Osteocyte (in vitro differentiated cells): Measurements from ENCODE around the gene ABCC11. TPM values are rescaled to one million over a fixed set of nuclear protein-coding genes. Genes with fewer than 3 reads are reported as not detected.

Source experiments
- DNase-seq: peaks from one replicate; pipeline ENCODE4 v3.0.0; 2021; ENCODE audit warnings: mixed read lengths; ENCODE audit not compliant: unreplicated experiment; ENCODE audit errors: extremely low spot score
- H3K27ac Mint-ChIP-seq: one replicate; pipeline ENCODE4 v1.8.0; 2021; ENCODE audit warnings: mild to moderate bottlenecking, mixed read lengths; ENCODE audit not compliant: unreplicated experiment
- H3K27me3 Mint-ChIP-seq: one replicate; pipeline ENCODE4 v1.8.0; 2021; ENCODE audit warnings: mixed read lengths; ENCODE audit not compliant: unreplicated experiment
- H3K36me3 Mint-ChIP-seq: one replicate; pipeline ENCODE4 v1.8.0; 2021; ENCODE audit warnings: mixed read lengths; ENCODE audit not compliant: unreplicated experiment
- H3K4me1 Mint-ChIP-seq: one replicate; pipeline ENCODE4 v1.8.0; 2021; ENCODE audit warnings: mixed read lengths; ENCODE audit not compliant: unreplicated experiment
- H3K4me3 Mint-ChIP-seq: one replicate; pipeline ENCODE4 v1.8.0; 2021; ENCODE audit warnings: mild to moderate bottlenecking, moderate library complexity, mixed read lengths; ENCODE audit not compliant: unreplicated experiment
- H3K9me3 Mint-ChIP-seq: one replicate; pipeline ENCODE4 v1.8.0; 2021; ENCODE audit warnings: mixed read lengths; ENCODE audit not compliant: unreplicated experiment
- total RNA-seq: library from RNA; stranded (reverse); gene quantifications from 2 replicates; pipeline ENCODE4 v1.2.1, GENCODE V29; 2021
- TF ChIP-seq, protein P1 (sequence below): fragments of 200-600 bp; sonication (generic); IDR thresholded peaks from 2 replicates; pipeline ENCODE4 v1.5.0; 2021; ENCODE audit warnings: antibody characterized with exemption, mild to moderate bottlenecking, moderate library complexity

The ABCC11 gene
- total RNA-seq, 1 donor from 2014 or later: 0.48 TPM

DNA sequence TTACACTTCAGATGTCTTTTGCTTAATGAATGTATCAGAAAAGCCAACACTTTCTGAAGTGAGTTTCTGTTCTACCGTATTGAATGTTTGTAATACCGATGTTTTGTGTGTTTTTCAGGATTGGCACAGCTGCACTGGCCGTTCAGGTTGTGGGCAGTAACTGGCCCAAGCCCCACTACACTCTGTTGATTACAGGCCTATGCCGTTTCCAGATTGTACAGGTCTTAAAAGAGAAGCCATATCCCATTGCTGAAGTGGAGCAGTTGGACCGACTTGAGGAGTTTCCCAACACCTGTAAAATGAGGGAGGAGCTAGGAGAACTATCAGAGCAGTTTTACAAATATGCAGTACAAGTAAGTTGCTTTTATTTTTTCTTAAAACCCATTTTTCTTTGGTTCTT, 4.7 kb upstream of the ABCC11 start:
- Mint-ChIP-seq H3K27ac (no peak overlapping the region), H3K27me3 (no peaks in the 10 kb centered on the region), H3K36me3 (peaks cover 29% of the 10 kb centered on the region), H3K4me3 (no peak overlapping the region), H3K9me3 (no peaks in the 10 kb centered on the region), H3K4me1 (peaks cover 8% of the 10 kb centered on the region)
- TF ChIP-seq, protein P1, sequence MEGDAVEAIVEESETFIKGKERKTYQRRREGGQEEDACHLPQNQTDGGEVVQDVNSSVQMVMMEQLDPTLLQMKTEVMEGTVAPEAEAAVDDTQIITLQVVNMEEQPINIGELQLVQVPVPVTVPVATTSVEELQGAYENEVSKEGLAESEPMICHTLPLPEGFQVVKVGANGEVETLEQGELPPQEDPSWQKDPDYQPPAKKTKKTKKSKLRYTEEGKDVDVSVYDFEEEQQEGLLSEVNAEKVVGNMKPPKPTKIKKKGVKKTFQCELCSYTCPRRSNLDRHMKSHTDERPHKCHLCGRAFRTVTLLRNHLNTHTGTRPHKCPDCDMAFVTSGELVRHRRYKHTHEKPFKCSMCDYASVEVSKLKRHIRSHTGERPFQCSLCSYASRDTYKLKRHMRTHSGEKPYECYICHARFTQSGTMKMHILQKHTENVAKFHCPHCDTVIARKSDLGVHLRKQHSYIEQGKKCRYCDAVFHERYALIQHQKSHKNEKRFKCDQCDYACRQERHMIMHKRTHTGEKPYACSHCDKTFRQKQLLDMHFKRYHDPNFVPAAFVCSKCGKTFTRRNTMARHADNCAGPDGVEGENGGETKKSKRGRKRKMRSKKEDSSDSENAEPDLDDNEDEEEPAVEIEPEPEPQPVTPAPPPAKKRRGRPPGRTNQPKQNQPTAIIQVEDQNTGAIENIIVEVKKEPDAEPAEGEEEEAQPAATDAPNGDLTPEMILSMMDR: no peak
- DNase-seq: no peak

- no peak for DNase-seq
- H3K27me3 Mint-ChIP-seq: no peaks in the 10 kb centered on the region
- H3K4me1 Mint-ChIP-seq: peaks cover 16% of the 10 kb centered on the region
- no peaks in the 10 kb centered on the region for H3K9me3 Mint-ChIP-seq
- TF ChIP-seq, protein P1: no peak
- peaks cover 18% of the 10 kb centered on the region for H3K36me3 Mint-ChIP-seq
- no peak overlapping the region for H3K4me3 Mint-ChIP-seq
- no peak overlapping the region for H3K27ac Mint-ChIP-seq
Measured at GRCh38 chr16:48250520-48251278, 3.4 kb upstream of the ABCC11 start.

DNA sequence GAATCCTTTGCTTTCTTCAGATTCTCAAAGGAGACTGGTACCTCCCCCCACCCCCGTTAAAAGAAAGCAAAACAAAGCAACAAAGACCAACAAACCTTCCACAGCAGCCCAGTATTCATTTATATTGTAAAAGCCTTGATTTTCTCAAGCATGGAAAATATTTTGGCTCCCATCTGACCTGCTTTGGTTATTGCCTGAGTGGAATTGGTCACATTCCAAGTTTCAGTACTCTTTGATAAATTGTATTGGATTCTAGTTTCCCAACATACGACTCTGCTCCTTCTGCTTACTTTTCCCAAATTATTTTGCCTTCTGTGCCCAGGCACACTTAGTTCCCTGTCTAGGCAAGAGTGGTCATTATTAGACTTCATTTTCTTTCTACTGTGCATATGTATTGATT, 1.3 kb downstream of the ABCC11 start:
- no peak overlapping the region for H3K27ac Mint-ChIP-seq
- H3K36me3 Mint-ChIP-seq: no peaks in the 10 kb centered on the region
- peaks cover 26% of the 10 kb centered on the region for H3K4me1 Mint-ChIP-seq
- peak overlapping the region; percentile 94 for H3K4me3 Mint-ChIP-seq
- no peaks in the 10 kb centered on the region for H3K27me3 Mint-ChIP-seq
- TF ChIP-seq, protein P1: no peak
- no peaks in the 10 kb centered on the region for H3K9me3 Mint-ChIP-seq
- DNase-seq: no peak

GRCh38 chr16:48244863-48245195, 2.5 kb downstream of the ABCC11 start:
- peaks cover 3% of the 10 kb centered on the region for H3K9me3 Mint-ChIP-seq

More at GRCh38 chr16:48244863-48245195, 2.5 kb downstream of the ABCC11 start:
- Mint-ChIP-seq H3K4me1 (peaks cover 23% of the 10 kb centered on the region), H3K36me3 (no peaks in the 10 kb centered on the region), H3K27me3 (no peaks in the 10 kb centered on the region), H3K27ac (peak overlapping the region; percentile 89), H3K4me3 (peak overlapping the region; percentile 94)
- no peak for DNase-seq
- TF ChIP-seq, protein P1: no peak
